ENCODE results near the gene SIRT5.

GRCh38 chr6:13538084-13538483 is 36.3 kb upstream of the SIRT5 start:
- TF ChIP-seq ESRRA (IDR thresholded peaks at IDR 0.05; ENCODE audit: borderline replicate concordance, low read length): no peak
- TF ChIP-seq CTCF (IDR thresholded peaks at IDR 0.05): peak; percentile 42
- TF ChIP-seq RAD21 (conservative IDR thresholded peaks at IDR 0.05 in 1 of 2, IDR thresholded peaks at IDR 0.05 in 1 of 2): peak; percentile 43 to 53
- TF ChIP-seq NR3C1 (IDR thresholded peaks at IDR 0.05): no peak
- no peak for TF ChIP-seq RCOR1 (IDR thresholded peaks at IDR 0.05; ENCODE audit: low read depth, low read length)
- no peak for TF ChIP-seq CHD2 (IDR thresholded peaks at IDR 0.05; ENCODE audit: low read length, partially characterized antibody)
- no peak for TF ChIP-seq FOSL2 (IDR thresholded peaks at IDR 0.05)
- TF ChIP-seq FOSL2 (CRISPR knock-in tag; IDR thresholded peaks at IDR 0.05): no peak
- no peak for TF ChIP-seq MAX (IDR thresholded peaks at IDR 0.05)
- TF ChIP-seq USF2 (IDR thresholded peaks at IDR 0.05): no peak

Data from A549 (cell line).